Fibroblast of lung (primary cell): ENCODE results near the gene GLB1L3. TPM values are rescaled to one million over a fixed set of nuclear protein-coding genes. Genes with fewer than 3 reads are reported as not detected.

Experiments
- DNase-seq, 2 donors: peaks; one replicate each; pipeline versions ENCODE4 v3.0.0 to v3.0.0-alpha.2; 2010; ENCODE audit warnings: low read depth in 2 of 2
- H2AFZ ChIP-seq: 2 replicates; pipeline ENCODE4 v1.5.1; 2012; ENCODE audit warnings: low read length, control low read depth, inconsistent platforms
- H3K27ac ChIP-seq: 2 replicates; pipeline ENCODE4 v1.5.1; 2011; ENCODE audit warnings: low read length, control low read depth; ENCODE audit not compliant: insufficient read depth
- H3K27me3 ChIP-seq: 2 replicates; pipeline ENCODE4 v1.5.1; 2011; ENCODE audit warnings: mild to moderate bottlenecking, low read length; ENCODE audit not compliant: control insufficient read depth, insufficient read depth
- H3K36me3 ChIP-seq: 2 replicates; pipeline ENCODE4 v1.5.1; 2011; ENCODE audit warnings: low read length; ENCODE audit not compliant: control insufficient read depth, insufficient read depth
- H3K4me1 ChIP-seq: 2 replicates; pipeline ENCODE4 v1.5.1; 2011; ENCODE audit warnings: low read length; ENCODE audit not compliant: control insufficient read depth, insufficient read depth; ENCODE audit errors: extremely low read depth
- H3K4me2 ChIP-seq: 2 replicates; pipeline ENCODE4 v1.5.1; 2011; ENCODE audit warnings: low read length, control low read depth; ENCODE audit not compliant: insufficient read depth; ENCODE audit errors: extremely low read depth
- H3K4me3 ChIP-seq, 4 experiments: fragments of 200-600 bp in 1 of 4; sonication (generic) in 1 of 4; replicated peaks in 1 of 4; 2 replicates each; pipeline ENCODE4 v1.5.1; 2011 to 2016; ENCODE audit warnings: low read length in 4 of 4, low read depth in 3 of 4, mild to moderate bottlenecking in 3 of 4, control low read depth in 2 of 4, inconsistent platforms in 1 of 4, mixed read lengths in 1 of 4; ENCODE audit not compliant: insufficient read depth in 1 of 4; ENCODE audit errors: control extremely low read depth in 1 of 4
- H3K79me2 ChIP-seq: 2 replicates; pipeline ENCODE4 v1.5.1; 2012; ENCODE audit warnings: mild to moderate bottlenecking, low read length, inconsistent platforms; ENCODE audit not compliant: control insufficient read depth, insufficient read depth
- H3K9ac ChIP-seq: 2 replicates; pipeline ENCODE4 v1.5.1; 2011; ENCODE audit warnings: mild to moderate bottlenecking, low read length, control low read depth; ENCODE audit not compliant: insufficient read depth
- H3K9me3 ChIP-seq: 2 replicates; pipeline ENCODE4 v1.5.1; 2012; ENCODE audit warnings: low read depth, low read length; ENCODE audit not compliant: control insufficient read depth, insufficient read depth
- H4K20me1 ChIP-seq: 2 replicates; pipeline ENCODE4 v1.5.1; 2011; ENCODE audit warnings: low read length; ENCODE audit not compliant: control insufficient read depth, insufficient read depth; ENCODE audit errors: extremely low read depth
- EZH2 ChIP-seq: IDR thresholded peaks from 2 replicates; pipeline ENCODE4 v1.5.1; 2012; ENCODE audit warnings: low read length, control low read depth, mild to moderate bottlenecking; ENCODE audit errors: missing control alignments
- polyA plus RNA-seq, 2 donors: library from polyadenylated mRNA; depleted of rRNA in 1 of 2; stranded (reverse) in 1 of 2; unstranded in 1 of 2; fragments of >200 nt; gene quantifications; 2 replicates each; pipeline ENCODE4 v1.2.1, GENCODE V29; 2011 to 2012; ENCODE audit warnings: missing spikeins in 1 of 2
- total RNA-seq: library from RNA; depleted of rRNA; stranded (reverse); fragments of >200 nt; gene quantifications from 2 replicates; pipeline ENCODE4 v1.2.1, GENCODE V29; 2014
- TF ChIP-seq, protein P1 (sequence below), 2 donors: IDR thresholded peaks in 1 of 2; conservative IDR thresholded peaks in 1 of 2; 1 replicate in 1 of 2; 2 replicates in 1 of 2; pipeline ENCODE4 v1.5.1; 2011 to 2012; ENCODE audit warnings: low read length in 2 of 2, control low read depth in 1 of 2, inconsistent platforms in 1 of 2, low read depth in 1 of 2, mild to moderate bottlenecking in 1 of 2

Gene GLB1L3
- total and polyA plus RNA-seq, 2 donors (not counting 1 experiment from before 2014, with no cell fraction given), result not detected

DNA sequence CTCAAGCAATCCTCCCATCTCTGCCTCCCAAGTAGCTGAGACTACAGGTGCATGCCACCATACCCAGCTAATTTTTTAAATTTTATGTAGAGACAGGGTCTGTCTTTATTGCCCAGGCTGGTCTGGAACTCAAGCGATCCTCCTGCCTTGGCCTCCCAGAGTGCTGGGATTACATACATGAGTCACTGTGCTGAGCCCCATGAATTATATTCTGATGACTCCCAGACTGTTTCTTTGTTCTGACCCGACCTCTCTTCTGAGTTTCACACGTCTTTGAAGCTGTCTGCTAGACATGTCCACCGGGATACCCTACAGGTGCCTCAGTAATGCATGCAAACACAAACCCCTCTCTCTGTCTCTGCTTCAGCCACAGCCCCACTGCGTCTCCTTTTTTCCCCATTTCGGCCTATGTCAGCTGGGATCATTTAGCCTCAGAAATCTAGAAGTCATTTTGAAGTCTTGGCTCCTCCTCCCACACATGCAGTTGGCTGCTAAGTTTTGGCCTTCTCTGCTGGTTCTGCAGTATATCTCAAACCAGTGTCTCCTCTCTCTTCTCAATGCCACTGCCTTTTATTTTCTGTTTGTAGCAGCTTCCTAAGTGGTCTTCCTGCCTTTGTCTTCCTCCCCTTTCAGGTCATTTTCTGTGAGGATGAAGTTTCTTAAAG is 46.9 kb upstream of the GLB1L3 start:
- Histone ChIP-seq H3K9ac (no peak overlapping the region), H3K79me2 (peaks cover 61% of the 10 kb centered on the region), H2AFZ (no peak overlapping the region), H3K4me1 (peaks cover 4% of the 10 kb centered on the region), H3K36me3 (no peaks in the 10 kb centered on the region), H3K27me3 (no peaks in the 10 kb centered on the region), H4K20me1 (no peaks in the 10 kb centered on the region), H3K9me3 (no peaks in the 10 kb centered on the region), H3K27ac (no peak overlapping the region), H3K4me3 (no peak overlapping the region), H3K4me2 (peak overlapping the region; percentile 13)
- DNase-seq, result no peak
- TF ChIP-seq, protein P1, sequence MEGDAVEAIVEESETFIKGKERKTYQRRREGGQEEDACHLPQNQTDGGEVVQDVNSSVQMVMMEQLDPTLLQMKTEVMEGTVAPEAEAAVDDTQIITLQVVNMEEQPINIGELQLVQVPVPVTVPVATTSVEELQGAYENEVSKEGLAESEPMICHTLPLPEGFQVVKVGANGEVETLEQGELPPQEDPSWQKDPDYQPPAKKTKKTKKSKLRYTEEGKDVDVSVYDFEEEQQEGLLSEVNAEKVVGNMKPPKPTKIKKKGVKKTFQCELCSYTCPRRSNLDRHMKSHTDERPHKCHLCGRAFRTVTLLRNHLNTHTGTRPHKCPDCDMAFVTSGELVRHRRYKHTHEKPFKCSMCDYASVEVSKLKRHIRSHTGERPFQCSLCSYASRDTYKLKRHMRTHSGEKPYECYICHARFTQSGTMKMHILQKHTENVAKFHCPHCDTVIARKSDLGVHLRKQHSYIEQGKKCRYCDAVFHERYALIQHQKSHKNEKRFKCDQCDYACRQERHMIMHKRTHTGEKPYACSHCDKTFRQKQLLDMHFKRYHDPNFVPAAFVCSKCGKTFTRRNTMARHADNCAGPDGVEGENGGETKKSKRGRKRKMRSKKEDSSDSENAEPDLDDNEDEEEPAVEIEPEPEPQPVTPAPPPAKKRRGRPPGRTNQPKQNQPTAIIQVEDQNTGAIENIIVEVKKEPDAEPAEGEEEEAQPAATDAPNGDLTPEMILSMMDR (conservative IDR thresholded peaks at IDR 0.05 in 1 of 2, IDR thresholded peaks at IDR 0.05 in 1 of 2; ENCODE audit: low read depth in 1 of 2, low read length in 2 of 2), result no peak
- no peak for TF ChIP-seq EZH2

DNA sequence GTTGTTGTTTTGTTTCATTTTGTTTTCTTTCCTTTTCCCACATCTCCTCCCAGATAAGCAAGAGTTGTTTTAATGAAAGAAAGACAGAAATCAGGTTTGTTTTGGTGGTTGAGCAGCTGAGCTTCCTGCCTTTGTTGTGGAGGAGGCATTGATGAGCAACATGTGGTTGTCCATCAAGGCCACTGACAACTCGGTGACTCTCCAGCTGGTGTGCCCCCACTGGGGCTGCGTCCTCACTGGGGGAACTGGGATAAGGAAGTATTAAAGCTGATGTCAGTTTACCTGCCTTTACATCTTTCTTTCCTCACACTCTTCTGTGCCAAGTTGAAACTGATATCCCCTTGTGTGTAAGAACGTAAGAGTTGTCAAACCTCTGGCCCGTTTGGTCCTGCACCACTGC is 45.8 kb upstream of the GLB1L3 start:
- no peaks in the 10 kb centered on the region for H4K20me1 ChIP-seq
- H3K4me1 ChIP-seq, result peaks cover 4% of the 10 kb centered on the region
- no peak for DNase-seq

GRCh38 chr11:134231958-134232659 is 44.1 kb upstream of the GLB1L3 start:
- H4K20me1 ChIP-seq, result no peaks in the 10 kb centered on the region
- no peak for DNase-seq
- H3K9ac ChIP-seq, result no peak overlapping the region
- peaks cover 39% of the 10 kb centered on the region for H3K79me2 ChIP-seq
- H3K9me3 ChIP-seq, result no peaks in the 10 kb centered on the region
- H3K27ac ChIP-seq, result no peak overlapping the region
- H3K36me3 ChIP-seq, result no peaks in the 10 kb centered on the region
- H3K27me3 ChIP-seq, result no peaks in the 10 kb centered on the region
- no peak overlapping the region for H3K4me2 ChIP-seq
- H3K4me3 ChIP-seq, result no peak overlapping the region
- no peak for TF ChIP-seq EZH2
- TF ChIP-seq, protein P1 (conservative IDR thresholded peaks at IDR 0.05 in 1 of 2, IDR thresholded peaks at IDR 0.05 in 1 of 2; ENCODE audit: low read depth in 1 of 2, low read length in 2 of 2), result no peak
- H2AFZ ChIP-seq, result no peak overlapping the region
- no peaks in the 10 kb centered on the region for H3K4me1 ChIP-seq

More for the DNA sequence above, 45.8 kb upstream of the GLB1L3 start:
- no peak overlapping the region for H3K4me2 ChIP-seq
- no peaks in the 10 kb centered on the region for H3K36me3 ChIP-seq
- no peak overlapping the region for H3K9ac ChIP-seq
- TF ChIP-seq, protein P1 (conservative IDR thresholded peaks at IDR 0.05 in 1 of 2, IDR thresholded peaks at IDR 0.05 in 1 of 2; ENCODE audit: low read depth in 1 of 2, low read length in 2 of 2), result no peak
- TF ChIP-seq EZH2, result no peak
- H3K27ac ChIP-seq, result no peak overlapping the region
- H3K4me3 ChIP-seq, result no peak overlapping the region
- no peaks in the 10 kb centered on the region for H3K9me3 ChIP-seq
- H3K27me3 ChIP-seq, result no peaks in the 10 kb centered on the region
- peaks cover 56% of the 10 kb centered on the region for H3K79me2 ChIP-seq
- no peak overlapping the region for H2AFZ ChIP-seq
